GM21423 (cell line): ENCODE results near the gene CRYGS.

Experiments used
- ATAC-seq: cut with Tn5 transposase; IDR thresholded peaks from one replicate; pipeline ENCODE4 v1.9.1; 2021; ENCODE audit warnings: mild to moderate bottlenecking, moderate library complexity; ENCODE audit not compliant: unreplicated experiment

CRYGS gene

DNA sequence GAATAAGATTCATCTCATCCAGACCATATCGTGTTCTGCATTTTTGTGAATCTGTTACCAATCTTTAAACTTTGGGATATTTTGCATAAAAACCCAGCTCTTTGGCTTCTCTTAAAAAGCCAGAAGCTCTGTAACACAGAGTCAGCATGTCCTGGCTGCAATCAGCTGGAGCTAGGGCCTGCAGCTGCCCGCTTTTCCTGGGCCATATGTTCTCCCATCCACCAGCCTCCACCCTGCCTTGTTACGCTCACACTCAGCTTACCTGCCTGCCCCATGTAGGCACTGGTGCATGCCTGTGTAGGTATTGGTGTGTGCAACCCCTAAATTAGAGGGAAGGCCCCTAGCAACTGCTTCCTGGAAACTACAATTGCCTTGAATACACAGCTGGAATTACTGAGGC, 48.2 kb downstream of the CRYGS start:
- no peak for ATAC-seq

DNA sequence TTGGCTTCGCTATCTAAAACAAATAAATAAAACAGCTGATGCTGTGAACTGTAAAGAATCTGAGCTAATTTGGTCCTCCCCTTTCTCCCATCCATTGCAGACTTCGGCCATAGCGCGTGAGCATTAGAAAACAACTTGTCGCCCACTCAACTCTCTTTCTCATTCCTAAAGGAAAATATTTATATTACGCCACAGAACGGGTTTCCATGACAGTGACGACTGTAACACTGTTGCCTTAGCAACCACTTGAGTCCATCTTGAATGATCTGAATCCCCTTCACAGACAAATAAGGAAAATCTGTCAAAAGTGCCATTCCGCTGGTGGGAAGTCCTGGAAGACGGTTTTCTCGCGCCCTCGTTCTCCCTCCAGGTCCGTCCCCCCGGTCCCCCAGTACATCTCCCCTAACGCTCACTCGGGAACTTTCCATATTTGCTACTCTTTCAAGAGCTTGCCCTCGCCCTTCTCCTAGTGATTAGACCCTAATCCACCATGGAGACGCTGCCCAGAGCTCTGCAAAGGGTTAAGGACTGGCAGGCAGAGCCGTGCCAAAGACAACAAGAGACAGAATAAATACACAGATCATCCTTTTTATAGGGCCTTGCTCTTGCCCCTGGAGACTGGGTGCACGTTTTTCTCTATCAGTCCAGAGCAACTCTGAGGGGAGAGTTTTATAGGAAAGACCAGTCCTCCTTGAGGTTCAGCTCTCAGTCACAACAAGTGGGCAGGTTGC, 50.5 kb downstream of the CRYGS start:
- ATAC-seq, result no peak

DNA sequence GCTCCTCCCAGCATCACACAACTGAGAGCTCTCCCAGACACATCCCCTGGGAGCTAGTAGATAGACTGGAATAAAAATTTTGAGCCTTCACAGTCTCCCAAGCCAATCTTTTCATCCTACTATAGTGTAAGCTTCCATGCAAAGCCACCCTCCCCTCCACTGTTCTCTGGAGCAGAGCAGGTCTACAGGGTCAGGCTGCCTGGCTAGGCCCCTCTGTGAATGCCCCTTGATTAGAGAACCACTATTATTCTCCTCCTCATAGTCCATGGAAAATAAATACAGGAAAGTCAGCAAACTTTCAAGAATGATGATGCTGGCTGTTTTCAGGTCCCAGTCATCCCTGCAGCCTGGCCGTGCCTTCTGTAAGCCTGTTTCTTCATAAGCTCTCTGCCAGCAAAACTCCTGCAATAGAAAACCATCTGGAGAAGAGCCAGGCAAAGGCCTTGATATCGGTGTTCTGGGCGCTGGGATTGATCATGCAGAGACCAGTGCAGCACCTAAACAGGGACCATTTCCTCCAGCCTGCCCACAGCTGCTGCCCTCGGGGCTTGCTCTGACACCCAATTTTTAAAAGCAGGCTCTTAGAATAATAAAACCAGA, 51.7 kb downstream of the CRYGS start:
- no peak for ATAC-seq

DNA sequence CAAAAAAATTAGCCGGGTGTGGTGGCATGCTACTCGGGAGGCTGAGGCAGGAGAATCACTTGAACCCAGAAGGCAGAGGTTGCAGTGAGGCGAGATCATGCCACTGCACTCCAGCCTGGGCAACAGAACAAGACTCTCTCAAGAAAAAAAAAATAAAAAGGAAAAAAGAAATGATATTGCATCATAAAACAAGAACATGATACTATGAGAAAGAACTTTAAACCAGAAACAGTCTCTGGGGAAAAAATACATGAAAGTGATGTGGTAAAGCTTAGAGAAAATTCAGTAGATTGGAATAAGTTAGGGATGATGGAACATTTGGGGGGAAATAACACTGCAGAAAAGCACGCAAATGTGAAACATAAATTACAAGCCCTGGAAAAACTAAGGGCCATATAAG, 54.7 kb downstream of the CRYGS start:
- ATAC-seq, result no peak
